MV-4-11 (cell line): ENCODE results near the gene ULK4.
A peak's percentile ranks its signal among the peaks of the same experiment; 100 is the strongest.
"Not testable (repeated sequence)": the region's sequence is repeated elsewhere in the genome, so short reads cannot be mapped to it uniquely, and the experiment has no call there.

Experiments used
- DNase-seq: peaks from one replicate; lab custom pipeline; 2025; lab: John Stamatoyannopoulos, UW

ULK4 gene

DNA sequence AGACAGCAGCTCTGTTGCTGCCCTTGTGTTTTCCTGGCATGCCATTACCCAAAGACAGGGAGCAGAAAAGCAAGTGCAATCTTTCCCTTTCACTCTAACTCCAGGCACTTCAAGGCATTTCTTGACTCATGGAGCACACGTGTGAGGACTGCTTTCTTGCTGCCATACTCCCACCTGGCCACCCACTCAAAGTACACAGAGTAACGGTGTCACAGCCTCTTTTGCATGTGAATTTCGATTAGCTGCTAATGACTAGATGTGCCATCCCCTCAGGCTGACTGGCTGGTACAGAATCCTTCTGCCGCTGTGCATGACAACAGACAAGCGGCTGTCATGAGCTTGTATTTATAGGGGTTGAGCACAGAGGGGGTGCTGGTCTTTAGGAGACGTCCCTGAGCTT lies 382.0 kb downstream of the ULK4 start:
- no peak for DNase-seq

DNA sequence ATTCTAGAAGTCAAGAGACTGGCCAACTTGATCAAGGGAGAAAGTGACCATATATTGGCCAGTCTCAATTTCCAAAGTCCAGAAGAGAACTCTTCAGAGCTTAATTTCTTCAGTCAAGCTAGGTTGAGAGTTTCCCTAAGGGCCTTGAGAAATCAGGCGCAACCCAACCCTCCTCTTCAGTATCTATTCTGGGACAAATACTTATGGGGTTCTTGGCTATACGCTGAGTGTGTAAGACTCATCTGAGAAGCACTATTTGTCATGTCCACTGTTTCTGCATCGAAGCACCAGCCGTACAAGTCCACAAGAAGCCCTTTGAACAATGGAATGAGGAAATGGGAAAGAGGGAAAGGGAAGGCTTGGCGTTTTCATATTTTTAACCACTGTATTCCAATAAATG lies 383.1 kb downstream of the ULK4 start:
- no peak for DNase-seq

GRCh38 chr3:41575724-41576123 lies 386.2 kb downstream of the ULK4 start:
- no peak for DNase-seq

- DNase-seq, result peak; percentile 56
Observed at GRCh38 chr3:41574900-41575299, 387.0 kb downstream of the ULK4 start.

- DNase-seq, result no peak
Observed at GRCh38 chr3:41573591-41573990, 388.3 kb downstream of the ULK4 start.

- DNase-seq, result no peak
Observed at GRCh38 chr3:41572092-41572491, 389.8 kb downstream of the ULK4 start.

- DNase-seq, result no peak
Observed at GRCh38 chr3:41569632-41570305, 392.1 kb downstream of the ULK4 start.

DNA sequence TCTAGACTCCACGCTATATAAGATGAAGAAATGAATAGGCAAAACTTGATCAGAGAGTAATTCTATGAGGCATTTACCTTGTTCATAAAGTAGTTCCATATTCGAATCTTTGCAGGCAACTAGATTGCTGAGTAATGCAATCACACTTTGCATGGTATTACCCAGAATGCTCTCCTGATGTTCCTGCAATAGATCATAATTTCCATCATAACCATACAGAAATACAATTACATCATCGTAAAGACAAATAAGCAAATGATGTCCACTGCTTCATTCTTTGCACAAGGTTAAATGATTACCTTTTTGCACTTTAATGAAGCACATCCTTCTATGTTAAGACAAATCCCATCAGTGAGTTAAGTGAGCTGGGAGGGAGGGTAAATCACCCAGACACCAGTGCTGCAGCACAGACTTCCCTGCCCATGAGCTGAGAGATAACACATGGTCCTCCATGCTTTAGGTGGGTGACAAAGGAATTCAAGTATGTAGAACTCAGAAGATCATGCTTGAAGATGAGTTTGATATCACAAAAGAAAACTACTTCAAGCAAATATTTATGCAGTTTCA lies 395.9 kb downstream of the ULK4 start:
- DNase-seq, result no peak

DNA sequence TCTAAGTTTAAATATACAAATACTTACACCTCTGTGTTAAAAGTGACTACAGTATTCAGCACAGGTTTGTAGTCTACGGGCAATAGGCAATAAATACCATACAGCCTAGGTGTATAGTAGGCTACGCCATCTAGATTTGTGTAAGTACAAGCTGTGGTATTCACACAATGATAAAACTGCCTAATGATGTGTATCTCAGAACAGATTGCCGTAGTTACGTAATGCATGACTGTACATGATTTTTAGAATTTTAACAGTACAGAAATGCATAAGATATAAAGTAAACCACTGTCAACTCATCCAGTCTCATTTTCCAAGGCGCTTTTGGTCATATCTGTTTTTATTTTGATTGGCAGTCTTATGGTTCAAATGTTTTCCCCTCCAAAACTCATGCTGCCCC lies 396.9 kb downstream of the ULK4 start:
- DNase-seq, result no peak

DNA sequence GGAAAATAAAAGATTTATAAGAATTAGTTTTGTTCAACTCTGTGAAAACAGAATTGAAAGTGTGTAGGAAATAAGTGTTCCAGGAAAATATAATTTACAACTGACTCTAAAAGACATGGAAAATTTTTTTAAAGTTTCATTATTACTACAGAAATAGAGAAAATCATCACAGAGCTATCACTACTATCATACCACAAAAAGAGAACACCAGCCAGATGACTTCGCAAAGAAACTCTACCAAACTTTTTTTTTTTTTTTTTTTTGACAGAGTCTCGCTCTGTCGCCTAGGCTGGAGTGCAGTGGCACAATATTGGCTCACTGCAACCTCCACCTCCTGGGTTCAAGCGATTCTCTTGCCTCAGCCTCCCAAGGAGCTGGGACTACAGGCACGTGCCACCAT lies 405.7 kb downstream of the ULK4 start:
- not testable (repeated sequence) for DNase-seq

GRCh38 chr3:41532976-41533375 lies 428.9 kb downstream of the ULK4 start:
- DNase-seq, result no peak

DNA sequence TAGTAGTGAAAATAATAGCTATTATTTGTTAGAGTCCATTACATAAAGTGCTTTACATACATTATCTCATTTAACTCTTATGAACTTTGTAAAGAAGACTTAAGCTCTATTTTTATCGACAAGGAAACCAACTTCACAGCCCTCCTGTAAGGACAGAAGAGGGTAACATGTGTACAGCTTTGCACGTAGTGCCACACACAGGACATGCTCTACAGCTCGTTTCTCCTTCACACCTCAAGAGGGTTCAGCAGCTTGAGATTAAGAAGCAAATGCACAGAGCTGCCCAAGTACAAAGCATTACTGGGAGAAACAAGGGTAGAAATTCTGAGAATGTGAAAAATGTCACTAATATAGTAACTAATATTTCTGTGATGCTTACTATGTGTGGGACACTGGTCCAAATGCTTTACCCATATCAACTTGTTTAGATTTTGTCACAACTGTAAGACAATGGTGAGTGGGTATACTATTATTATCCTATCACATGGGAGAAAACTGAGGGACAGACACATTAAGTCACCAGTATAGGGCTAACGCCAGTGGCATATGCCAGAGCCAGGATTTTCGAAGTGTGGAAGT lies 434.8 kb downstream of the ULK4 start:
- no peak for DNase-seq

GRCh38 chr3:41525303-41526064 lies 436.4 kb downstream of the ULK4 start:
- no peak for DNase-seq

DNA sequence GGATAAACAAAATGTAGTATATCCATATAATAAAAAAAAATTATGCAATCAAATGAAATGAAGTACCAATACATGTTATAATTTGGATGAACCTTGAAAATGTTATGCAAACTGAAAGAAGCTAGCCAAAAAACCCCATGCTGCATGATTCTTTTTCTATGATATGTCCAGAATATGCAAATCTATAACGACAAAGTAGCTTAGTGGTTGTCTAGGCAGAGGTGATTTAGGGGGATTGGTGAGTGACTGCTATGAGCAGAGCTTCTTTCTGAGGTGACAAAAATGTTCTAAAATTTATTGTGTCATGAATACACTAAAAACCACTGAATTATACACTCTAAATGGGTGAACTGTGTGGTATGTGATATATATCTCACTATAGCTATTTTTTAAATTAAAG lies 438.0 kb downstream of the ULK4 start:
- DNase-seq, result no peak

GRCh38 chr3:41522612-41523011 lies 439.3 kb downstream of the ULK4 start:
- peak; percentile 35 for DNase-seq

- DNase-seq, result no peak
Observed at GRCh38 chr3:41521010-41521655, 440.8 kb downstream of the ULK4 start.

DNA sequence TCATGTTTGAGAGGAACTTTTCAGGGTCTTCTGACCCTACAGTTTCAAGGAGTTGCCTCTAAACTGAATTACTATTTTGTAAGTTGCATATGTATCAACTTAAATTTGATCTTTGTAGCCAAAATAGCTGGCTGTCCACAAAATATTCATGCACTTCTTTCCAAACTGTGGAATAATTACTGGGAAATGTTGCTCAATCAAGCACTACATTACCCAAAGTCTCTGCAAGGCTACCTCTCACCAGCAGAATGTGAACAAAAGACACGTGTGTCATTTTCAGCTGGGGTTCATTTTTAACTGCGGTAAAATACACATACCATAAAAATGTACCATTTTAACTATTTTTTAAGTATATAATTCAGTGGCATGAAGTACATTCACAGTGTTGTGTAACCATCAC lies 442.2 kb downstream of the ULK4 start:
- DNase-seq, result no peak

GRCh38 chr3:41518626-41519025 lies 443.3 kb downstream of the ULK4 start:
- DNase-seq, result no peak

DNA sequence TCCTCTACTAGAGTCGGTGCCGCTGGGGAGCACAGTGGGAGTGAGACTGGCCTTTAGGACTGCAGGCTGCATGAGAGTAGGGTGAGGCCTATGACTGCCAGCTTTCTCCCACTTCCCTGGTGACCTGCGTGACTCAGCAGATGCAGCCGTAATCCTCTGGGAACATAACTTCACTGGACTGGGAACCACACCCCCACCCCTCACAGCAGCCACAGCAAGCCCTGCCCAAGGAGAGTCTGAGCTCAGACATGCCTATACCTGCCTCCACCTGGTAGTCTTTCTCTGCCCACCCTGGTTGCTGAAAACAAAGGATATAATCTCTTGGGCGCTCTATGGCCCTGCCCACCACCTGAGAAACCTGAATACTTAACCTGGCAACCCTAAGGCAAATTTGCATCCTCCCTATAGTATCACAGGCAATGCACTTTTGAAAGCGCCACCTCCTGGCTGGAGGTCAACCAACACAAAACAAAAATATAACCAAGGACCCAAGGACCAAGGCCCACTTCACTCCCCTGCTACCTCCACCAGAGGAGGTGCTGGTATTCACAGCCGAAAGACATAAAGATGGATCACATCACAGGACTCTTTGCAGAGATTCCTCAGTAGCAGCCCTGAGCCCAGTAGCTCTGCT lies 453.7 kb downstream of the ULK4 start:
- no peak for DNase-seq

DNA sequence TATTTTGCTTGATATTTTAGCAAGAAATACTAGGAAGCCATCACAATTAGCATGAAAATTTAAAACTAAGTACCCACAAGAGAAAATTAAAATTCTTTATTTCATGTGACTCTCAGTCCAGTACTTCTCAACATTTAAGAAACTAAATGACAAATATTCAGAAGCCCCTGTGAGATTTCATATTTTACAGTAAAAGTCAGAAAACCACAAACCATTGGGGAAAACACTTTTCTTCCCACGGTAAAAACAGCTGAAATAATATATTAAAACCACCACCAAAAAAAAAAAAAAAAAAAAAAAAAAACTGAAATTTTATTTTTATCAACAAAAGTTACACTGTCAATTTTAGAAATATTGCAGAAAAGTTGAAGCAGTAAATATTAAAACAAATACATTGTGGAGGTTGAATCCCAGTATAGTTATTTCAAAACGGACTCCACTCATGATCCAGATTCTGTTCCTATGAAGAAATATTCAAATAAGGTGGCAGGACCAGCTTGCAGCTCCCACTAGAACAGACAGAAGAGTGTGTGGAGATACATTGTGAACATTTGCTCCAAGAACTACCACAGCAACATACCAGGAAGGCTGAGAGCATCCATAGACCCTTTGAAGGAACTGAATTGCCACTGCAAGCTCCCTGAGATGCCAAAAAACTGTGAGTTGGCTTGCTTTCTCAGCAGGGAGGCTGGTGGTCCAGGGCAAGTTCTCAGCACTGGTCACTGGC lies 454.4 kb downstream of the ULK4 start:
- DNase-seq, result no peak

DNA sequence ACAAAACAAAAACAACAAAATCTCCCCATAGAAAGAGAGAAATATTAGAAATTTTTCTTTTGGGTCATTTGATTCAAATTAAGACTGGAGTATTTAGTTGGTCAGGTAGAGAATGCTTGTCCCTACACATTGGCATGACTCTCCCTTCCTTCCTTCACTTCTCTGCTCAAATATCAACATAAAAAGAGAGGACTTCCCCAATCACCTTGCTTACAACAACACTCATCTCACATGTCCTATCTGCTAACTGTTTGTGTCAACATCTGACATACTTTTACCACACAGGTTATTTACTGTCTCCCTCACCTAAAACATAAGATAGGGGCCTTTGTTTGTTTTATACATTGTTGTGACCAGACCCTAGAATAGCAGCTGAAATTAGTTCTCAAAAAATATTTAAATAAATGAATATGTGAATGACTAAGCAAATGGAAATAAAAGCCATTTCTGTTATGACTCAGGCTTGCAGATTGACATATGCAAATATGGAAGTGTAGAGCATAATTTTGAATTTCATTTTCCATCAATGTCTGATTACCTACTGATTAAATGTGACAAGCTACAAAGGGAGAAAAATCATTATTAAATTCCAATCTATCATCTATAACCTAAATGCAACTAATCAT lies 457.8 kb downstream of the ULK4 start:
- DNase-seq, result no peak
